ENCODE measurements around the gene MED13L.

MED13L gene

GRCh38 chr12:116318576-116319232, 41.2 kb upstream of the MED13L start:
- no peaks in the 10 kb centered on the region for H3K27me3 ChIP-seq (ENCODE audit: insufficient read depth, poor library complexity, severe bottlenecking)
- ATAC-seq (ENCODE audit: low read depth) (peak; percentile 3; the same call in 1 of the 3 replicates), DNase-seq (ENCODE audit: low spot score) (no peak)
- TF ChIP-seq CTCF (IDR thresholded peaks at IDR 0.05; ENCODE audit: poor library complexity, severe bottlenecking), result no peak
- peaks cover 23% of the 10 kb centered on the region for H3K4me1 ChIP-seq (ENCODE audit: insufficient read depth, poor library complexity, severe bottlenecking)
- H3K4me3 ChIP-seq (ENCODE audit: severe bottlenecking), result no peak overlapping the region
- peak overlapping the region; percentile 66 for H3K27ac ChIP-seq (ENCODE audit: poor library complexity, severe bottlenecking)
- H3K36me3 ChIP-seq (ENCODE audit: low read depth), result no peaks in the 10 kb centered on the region
- H3K9me3 ChIP-seq (ENCODE audit: severe bottlenecking), result no peaks in the 10 kb centered on the region

- ATAC-seq (ENCODE audit: low read depth) (peak; percentile 85), DNase-seq (ENCODE audit: low spot score) (no peak)
- Histone ChIP-seq H3K4me3 (ENCODE audit: severe bottlenecking) (peak overlapping the region; percentile 3), H3K4me1 (ENCODE audit: insufficient read depth, poor library complexity, severe bottlenecking) (peaks cover 23% of the 10 kb centered on the region), H3K27ac (ENCODE audit: poor library complexity, severe bottlenecking) (peak overlapping the region; percentile 66), H3K36me3 (ENCODE audit: low read depth) (no peaks in the 10 kb centered on the region), H3K27me3 (ENCODE audit: insufficient read depth, poor library complexity, severe bottlenecking) (no peaks in the 10 kb centered on the region), H3K9me3 (ENCODE audit: severe bottlenecking) (no peaks in the 10 kb centered on the region)
- TF ChIP-seq CTCF (IDR thresholded peaks at IDR 0.05; ENCODE audit: poor library complexity, severe bottlenecking), result no peak
These were observed 40.6 kb upstream of the MED13L start for GRCh38 chr12:116317986-116318575.

- H3K4me3 ChIP-seq (ENCODE audit: severe bottlenecking), result no peak overlapping the region
- ATAC-seq (ENCODE audit: low read depth), result no peak
- no peak for TF ChIP-seq CTCF (IDR thresholded peaks at IDR 0.05; ENCODE audit: poor library complexity, severe bottlenecking)
- no peak for DNase-seq (ENCODE audit: low spot score)
- no peak overlapping the region for H3K27ac ChIP-seq (ENCODE audit: poor library complexity, severe bottlenecking)
- no peaks in the 10 kb centered on the region for H3K36me3 ChIP-seq (ENCODE audit: low read depth)
- H3K9me3 ChIP-seq (ENCODE audit: severe bottlenecking), result no peaks in the 10 kb centered on the region
- peaks cover 23% of the 10 kb centered on the region for H3K4me1 ChIP-seq (ENCODE audit: insufficient read depth, poor library complexity, severe bottlenecking)
- H3K27me3 ChIP-seq (ENCODE audit: insufficient read depth, poor library complexity, severe bottlenecking), result no peaks in the 10 kb centered on the region
These were observed 39.6 kb upstream of the MED13L start for GRCh38 chr12:116317139-116317538.

- H3K4me3 ChIP-seq (ENCODE audit: severe bottlenecking), result no peak overlapping the region
- no peaks in the 10 kb centered on the region for H3K27me3 ChIP-seq (ENCODE audit: insufficient read depth, poor library complexity, severe bottlenecking)
- TF ChIP-seq CTCF (IDR thresholded peaks at IDR 0.05; ENCODE audit: poor library complexity, severe bottlenecking), result no peak
- ATAC-seq (ENCODE audit: low read depth) (no peak), DNase-seq (ENCODE audit: low spot score) (no peak)
- no peaks in the 10 kb centered on the region for H3K9me3 ChIP-seq (ENCODE audit: severe bottlenecking)
- no peak overlapping the region for H3K27ac ChIP-seq (ENCODE audit: poor library complexity, severe bottlenecking)
- no peaks in the 10 kb centered on the region for H3K36me3 ChIP-seq (ENCODE audit: low read depth)
- H3K4me1 ChIP-seq (ENCODE audit: insufficient read depth, poor library complexity, severe bottlenecking), result peaks cover 14% of the 10 kb centered on the region
These were observed 37.0 kb upstream of the MED13L start for GRCh38 chr12:116314477-116314876.
